ENCODE results near the gene FAM72C.
"Not testable (repeated sequence)": the region's sequence is repeated elsewhere in the genome, so short reads cannot be mapped to it uniquely, and the experiment has no call there.

- TF ChIP-seq, protein P1, sequence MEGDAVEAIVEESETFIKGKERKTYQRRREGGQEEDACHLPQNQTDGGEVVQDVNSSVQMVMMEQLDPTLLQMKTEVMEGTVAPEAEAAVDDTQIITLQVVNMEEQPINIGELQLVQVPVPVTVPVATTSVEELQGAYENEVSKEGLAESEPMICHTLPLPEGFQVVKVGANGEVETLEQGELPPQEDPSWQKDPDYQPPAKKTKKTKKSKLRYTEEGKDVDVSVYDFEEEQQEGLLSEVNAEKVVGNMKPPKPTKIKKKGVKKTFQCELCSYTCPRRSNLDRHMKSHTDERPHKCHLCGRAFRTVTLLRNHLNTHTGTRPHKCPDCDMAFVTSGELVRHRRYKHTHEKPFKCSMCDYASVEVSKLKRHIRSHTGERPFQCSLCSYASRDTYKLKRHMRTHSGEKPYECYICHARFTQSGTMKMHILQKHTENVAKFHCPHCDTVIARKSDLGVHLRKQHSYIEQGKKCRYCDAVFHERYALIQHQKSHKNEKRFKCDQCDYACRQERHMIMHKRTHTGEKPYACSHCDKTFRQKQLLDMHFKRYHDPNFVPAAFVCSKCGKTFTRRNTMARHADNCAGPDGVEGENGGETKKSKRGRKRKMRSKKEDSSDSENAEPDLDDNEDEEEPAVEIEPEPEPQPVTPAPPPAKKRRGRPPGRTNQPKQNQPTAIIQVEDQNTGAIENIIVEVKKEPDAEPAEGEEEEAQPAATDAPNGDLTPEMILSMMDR (IDR thresholded peaks at IDR 0.05): not testable (repeated sequence)
- not testable (repeated sequence) for TF ChIP-seq POLR2A (IDR thresholded peaks at IDR 0.05)
Measured at GRCh38 chr1:143988602-143989426, 17.0 kb upstream of the FAM72C start.
